Keratinocyte (primary cell): Measurements from ENCODE around the gene BTN3A1.

Experiments used
- CTCF ChIP-seq, 3 experiments: IDR thresholded peaks in 1 of 3; conservative IDR thresholded peaks in 1 of 3; optimal IDR thresholded peaks in 1 of 3; 2 replicates in 2 of 3; 3 replicates in 1 of 3; pipeline versions ENCODE3 to v1.5.1; 2011; ENCODE audit warnings: low read length in 3 of 3, mild to moderate bottlenecking in 3 of 3, moderate library complexity in 2 of 3, control low read depth in 1 of 3, inconsistent platforms in 1 of 3; ENCODE audit not compliant: insufficient read depth in 2 of 3; ENCODE audit errors: extremely low read depth in 1 of 3
- EZH2 ChIP-seq: IDR thresholded peaks from one replicate; pipeline ENCODE4 v1.6.1; 2012; ENCODE audit warnings: inconsistent platforms, mild to moderate bottlenecking, low read length, moderate library complexity

DNA sequence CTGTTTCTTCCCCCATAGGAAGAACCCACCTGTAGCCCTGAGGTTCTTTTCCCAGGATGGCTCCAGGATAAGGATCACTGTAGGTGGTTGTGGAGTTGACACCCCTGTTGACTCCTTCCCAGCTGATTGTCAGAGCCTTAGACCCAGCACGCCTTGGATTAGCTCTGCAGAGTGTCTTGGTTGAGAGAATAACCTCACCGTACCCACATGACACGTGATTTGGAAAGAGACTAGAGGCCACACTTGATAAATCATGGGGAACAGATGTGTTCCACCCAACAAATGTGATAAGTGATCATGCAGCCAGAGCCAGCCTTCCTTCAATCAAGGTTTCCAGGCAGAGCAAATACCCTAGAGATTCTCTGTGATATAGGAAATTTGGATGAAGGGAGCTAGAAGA is 12.2 kb downstream of the BTN3A1 start:
- TF ChIP-seq EZH2 = no peak
- TF ChIP-seq CTCF (optimal IDR thresholded peaks at IDR 0.05 in 1 of 3, IDR thresholded peaks at IDR 0.05 in 1 of 3, conservative IDR thresholded peaks at IDR 0.05 in 1 of 3; ENCODE audit: extremely low read depth in 1 of 3, insufficient read depth in 2 of 3, low read length in 3 of 3) = no peak
